IMR-90 (cell line): ENCODE results near the gene NFYC. TPM values are rescaled to one million over a fixed set of nuclear protein-coding genes. Genes with fewer than 3 reads are reported as not detected.

Experiments
- ATAC-seq: fragments of 200-7000 bp; cut with Tn5 transposase; 2 replicates; pipeline ENCODE4 v1.9.1; 2020; ENCODE audit warnings: low read depth, mild to moderate bottlenecking, moderate library complexity
- BruUV-seq: library from RNA; stranded (reverse); fragments of 400-500 nt; replicated peaks from 2 replicates; lab custom pipeline; 2021; lab: Mats Ljungman, UMichigan
- CTCF ChIA-PET: fragments of 300-600 bp; formaldehyde crosslinking; extraction: SDS; loops from one replicate; lab custom pipeline; 2021; ENCODE audit warnings: antibody characterized with exemption; lab: Yijun Ruan, JAX
- POLR2A ChIA-PET: fragments of 300-600 bp; sonication (Branson Sonifier 250); formaldehyde crosslinking; loops from one replicate; lab custom pipeline; 2022; ENCODE audit warnings: antibody characterized with exemption; ENCODE audit not compliant: unreplicated experiment; lab: Charles Lee
- DNase-seq: peaks from one replicate; pipeline ENCODE4 v3.0.0; 2013
- H2AFZ ChIP-seq: replicated peaks from 2 replicates; pipeline ENCODE3; 2013; ENCODE audit warnings: low read length, mild to moderate bottlenecking; ENCODE audit not compliant: poor library complexity
- H2AK5ac ChIP-seq: 2 replicates; pipeline ENCODE4 v1.6.1; 2013; ENCODE audit warnings: low read depth, low read length, inconsistent platforms
- H2AK9ac ChIP-seq: replicated peaks from 2 replicates; pipeline ENCODE3; 2013; ENCODE audit warnings: mild to moderate bottlenecking, low read depth, low read length, moderate library complexity; ENCODE audit not compliant: poor library complexity
- H2BK120ac ChIP-seq: 2 replicates; pipeline ENCODE4 v1.6.1; 2013; ENCODE audit warnings: low read depth, low read length, inconsistent platforms
- H2BK15ac ChIP-seq: 3 replicates; pipeline ENCODE4 v1.6.1; 2013; ENCODE audit warnings: low read depth, low read length, inconsistent platforms
- H2BK20ac ChIP-seq: 2 replicates; pipeline ENCODE4 v1.6.1; 2013; ENCODE audit warnings: low read depth, mild to moderate bottlenecking, inconsistent platforms, low read length, moderate library complexity
- H2BK5ac ChIP-seq: 2 replicates; pipeline ENCODE4 v1.6.1; 2013; ENCODE audit warnings: mild to moderate bottlenecking, low read depth, low read length, inconsistent platforms; ENCODE audit not compliant: poor library complexity, severe bottlenecking
- H3K14ac ChIP-seq: replicated peaks from 2 replicates; pipeline ENCODE4 v1.6.1; 2013; ENCODE audit warnings: low read depth, low read length, inconsistent platforms
- H3K18ac ChIP-seq: 2 replicates; pipeline ENCODE4 v1.6.1; 2013; ENCODE audit warnings: low read depth, low read length, control low read depth
- H3K23ac ChIP-seq: 2 replicates; pipeline ENCODE4 v1.6.1; 2013; ENCODE audit warnings: low read depth, low read length, inconsistent platforms
- H3K27ac ChIP-seq: 2 replicates; pipeline ENCODE4 v1.5.1; 2013; ENCODE audit warnings: mild to moderate bottlenecking, control low read depth, low read length; ENCODE audit not compliant: insufficient read depth
- H3K27me3 ChIP-seq: 2 replicates; pipeline ENCODE4 v1.6.1; 2013; ENCODE audit warnings: low read length; ENCODE audit not compliant: control insufficient read depth, insufficient read depth
- H3K36me3 ChIP-seq: 2 replicates; pipeline ENCODE4 v1.6.1; 2013; ENCODE audit warnings: low read length, mixed read lengths; ENCODE audit not compliant: control insufficient read depth, insufficient read depth
- H3K4ac ChIP-seq: 2 replicates; pipeline ENCODE4 v1.6.1; 2013; ENCODE audit warnings: low read depth, low read length, inconsistent platforms
- H3K4me1 ChIP-seq: 2 replicates; pipeline ENCODE4 v1.6.1; 2013; ENCODE audit warnings: low read length, mixed read lengths; ENCODE audit not compliant: control insufficient read depth, insufficient read depth
- H3K4me2 ChIP-seq: 2 replicates; pipeline ENCODE4 v1.6.1; 2013; ENCODE audit warnings: low read depth, mild to moderate bottlenecking, control low read depth, low read length, moderate library complexity
- H3K4me3 ChIP-seq: 2 replicates; pipeline ENCODE4 v1.5.1; 2013; ENCODE audit warnings: low read depth, mild to moderate bottlenecking, control low read depth, low read length, moderate library complexity; ENCODE audit not compliant: insufficient read depth
- H3K56ac ChIP-seq: 2 replicates; pipeline ENCODE4 v1.6.1; 2013; ENCODE audit warnings: low read length, inconsistent platforms; ENCODE audit not compliant: insufficient read depth; ENCODE audit errors: extremely low read depth
- H3K79me1 ChIP-seq, 2 experiments: 2 replicates each; pipeline ENCODE4 v1.6.1; 2013; ENCODE audit warnings: low read length in 2 of 2, inconsistent platforms in 1 of 2, low read depth in 1 of 2
- H3K9ac ChIP-seq: 2 replicates; pipeline ENCODE4 v1.6.1; 2013; ENCODE audit warnings: low read depth, low read length, control low read depth
- H3K9me1 ChIP-seq: 2 replicates; pipeline ENCODE4 v1.6.1; 2013; ENCODE audit warnings: low read length, inconsistent platforms; ENCODE audit not compliant: insufficient read depth
- H3K9me3 ChIP-seq: 2 replicates; pipeline ENCODE4 v1.6.1; 2013; ENCODE audit warnings: low read length; ENCODE audit not compliant: control insufficient read depth, insufficient read depth
- H4K20me1 ChIP-seq: 2 replicates; pipeline ENCODE4 v1.6.1; 2013; ENCODE audit warnings: low read length, inconsistent platforms; ENCODE audit not compliant: insufficient read depth
- H4K5ac ChIP-seq: 2 replicates; pipeline ENCODE4 v1.6.1; 2013; ENCODE audit warnings: mild to moderate bottlenecking, low read depth, low read length, control low read depth
- H4K8ac ChIP-seq, 2 experiments: 2 replicates each; pipeline ENCODE4 v1.6.1; 2013; ENCODE audit warnings: low read depth in 2 of 2, low read length in 2 of 2, control low read depth in 1 of 2, inconsistent platforms in 1 of 2
- H4K91ac ChIP-seq: 2 replicates; pipeline ENCODE4 v1.6.1; 2013; ENCODE audit warnings: low read depth, low read length, inconsistent platforms; ENCODE audit not compliant: insufficient read depth
- BHLHE40 ChIP-seq: fragments of 150-350 bp; IDR thresholded peaks from 2 replicates; pipeline ENCODE4 v1.6.1; 2016; ENCODE audit warnings: mild to moderate bottlenecking, low read depth, low read length
- CEBPB ChIP-seq: IDR thresholded peaks from 2 replicates; pipeline ENCODE4 v1.6.1; 2012; ENCODE audit warnings: low read depth, low read length, improper control_type of control experiment
- CHD1 ChIP-seq: IDR thresholded peaks from 2 replicates; pipeline ENCODE4 v1.6.1; 2012; ENCODE audit warnings: low read depth, low read length, improper control_type of control experiment
- CTCF ChIP-seq: conservative IDR thresholded peaks from 2 replicates; pipeline ENCODE4 v1.5.1; 2012; ENCODE audit warnings: mild to moderate bottlenecking, low read depth, low read length, improper control_type of control experiment
- FOS ChIP-seq: fragments of 150-350 bp; IDR thresholded peaks from 2 replicates; pipeline ENCODE4 v1.6.1; 2016; ENCODE audit warnings: low read depth, low read length
- MAFK ChIP-seq: IDR thresholded peaks from 2 replicates; pipeline ENCODE4 v1.6.1; 2012; ENCODE audit warnings: low read depth, low read length, improper control_type of control experiment
- MAZ ChIP-seq: IDR thresholded peaks from 2 replicates; pipeline ENCODE4 v1.6.1; 2012; ENCODE audit warnings: low read depth, mild to moderate bottlenecking, low read length, improper control_type of control experiment, moderate library complexity, borderline replicate concordance
- MXI1 ChIP-seq: IDR thresholded peaks from 2 replicates; pipeline ENCODE4 v1.6.1; 2012; ENCODE audit warnings: low read depth, mild to moderate bottlenecking, low read length, moderate library complexity, borderline replicate concordance
- NFE2L2 ChIP-seq: fragments of 150-350 bp; IDR thresholded peaks from 2 replicates; pipeline ENCODE4 v1.6.1; 2016; ENCODE audit warnings: low read depth, mild to moderate bottlenecking, low read length
- RAD21 ChIP-seq: IDR thresholded peaks from 2 replicates; pipeline ENCODE4 v1.6.1; 2012; ENCODE audit warnings: low read length, improper control_type of control experiment
- RCOR1 ChIP-seq: IDR thresholded peaks from 2 replicates; pipeline ENCODE4 v1.6.1; 2012; ENCODE audit warnings: mild to moderate bottlenecking, low read length, improper control_type of control experiment; ENCODE audit not compliant: insufficient replicate concordance
- RFX5 ChIP-seq: IDR thresholded peaks from 2 replicates; pipeline ENCODE4 v1.8.0; 2012; ENCODE audit warnings: low read depth, mild to moderate bottlenecking, low read length, moderate library complexity
- SMC3 ChIP-seq: fragments of 150-350 bp; IDR thresholded peaks from 2 replicates; pipeline ENCODE4 v1.6.1; 2016; ENCODE audit warnings: low read depth, mild to moderate bottlenecking, antibody characterized with exemption, low read length, moderate library complexity
- USF2 ChIP-seq: fragments of 150-350 bp; IDR thresholded peaks from 2 replicates; pipeline ENCODE4 v1.6.1; 2017; ENCODE audit warnings: mild to moderate bottlenecking, antibody characterized with exemption, low read length, low read depth
- WGBS, 2 experiments: methylation state at CpG; one replicate each; pipeline versions ENCODE4 v1.1.5 to v1.1.7; 2013; ENCODE audit warnings: missing lambda C conversion rate in 2 of 2; ENCODE audit not compliant: insufficient read length in 1 of 2; ENCODE audit errors: extremely low coverage in 2 of 2; 5-methylcytosine and 5-hydroxymethylcytosine counted together
- dilution Hi-C: fragments of 300-500 bp; cut with HindIII; formaldehyde crosslinking; loops from one replicate; pipeline ENCODE4 v1.14.3; 2018; ENCODE audit warnings: low sequenced_read_pairs; ENCODE audit not compliant: unreplicated experiment
- in situ Hi-C: fragments of 300-500 bp; cut with MboI; formaldehyde crosslinking; loops from 3 replicates; pipeline ENCODE4 v1.14.3; 2019; ENCODE audit warnings: low sequenced_read_pairs, inconsistent platforms, mixed read lengths
- intact Hi-C: fragments of 100-400 bp; cut with micrococcal nuclease; formaldehyde crosslinking; loops from 2 replicates; pipeline ENCODE4 v1.10.0; 2022
- polyA plus RNA-seq, 3 experiments: library from polyadenylated mRNA; depleted of rRNA; stranded (reverse); fragments of >200 nt; gene quantifications; 2 replicates each; pipeline ENCODE4 v1.2.3, GENCODE V29; 2012; ENCODE audit warnings: low replicate concordance in 1 of 3
- total RNA-seq: library from RNA; depleted of rRNA; stranded (reverse); fragments of >200 nt; gene quantifications from 2 replicates; pipeline ENCODE4 v1.2.3, GENCODE V29; 2012

NFYC gene
- total and polyA plus RNA-seq, 2 of the 4 experiments (the other 2 are of a cell fraction) = 45.2 to 62.2 TPM

- H3K14ac ChIP-seq = no peak overlapping the region
- no peak overlapping the region for H3K23ac ChIP-seq
- H3K79me1 ChIP-seq = no peaks in the 10 kb centered on the region
- H4K20me1 ChIP-seq = no peaks in the 10 kb centered on the region
- ATAC-seq (no peak), DNase-seq (no peak)
- CTCF ChIA-PET = no interaction called here
- no peak overlapping the region for H3K4me2 ChIP-seq
- intact Hi-C loops (no loop called here), dilution Hi-C loops (no loop called here), in situ Hi-C loops (no loop called here)
- H3K36me3 ChIP-seq = no peaks in the 10 kb centered on the region
- no peak overlapping the region for H2AK9ac ChIP-seq
- no peak overlapping the region for H4K8ac ChIP-seq
- H3K4me1 ChIP-seq = peaks cover 8% of the 10 kb centered on the region
- H3K56ac ChIP-seq = no peak overlapping the region
- no peak overlapping the region for H2AFZ ChIP-seq
- H2BK20ac ChIP-seq = no peak overlapping the region
- H2BK5ac ChIP-seq = no peak overlapping the region
- H2BK120ac ChIP-seq = no peak overlapping the region
- no peak overlapping the region for H2AK5ac ChIP-seq
- H2BK15ac ChIP-seq = no peak overlapping the region
- no peak overlapping the region for H3K18ac ChIP-seq
- no peaks in the 10 kb centered on the region for H3K9me1 ChIP-seq
- H3K4ac ChIP-seq = no peak overlapping the region
- no peak overlapping the region for H3K4me3 ChIP-seq
- BruUV-seq = no TSS peak
- peaks cover 31% of the 10 kb centered on the region for H3K27me3 ChIP-seq
- POLR2A ChIA-PET = interaction anchor here (0.6 kb wide), 1 partner anchor 33 kb away, joined by 4 read pairs; no protein-coding TSS in a partner anchor
- H4K91ac ChIP-seq = no peak overlapping the region
- no peak overlapping the region for H3K27ac ChIP-seq
- no peaks in the 10 kb centered on the region for H3K9me3 ChIP-seq
- no peak overlapping the region for H4K5ac ChIP-seq
- no peak overlapping the region for H3K9ac ChIP-seq
- WGBS, 2 experiments = no CpG with 5 or more reads among the region's 8 CpGs
- no peak for TF ChIP-seq MXI1
- TF ChIP-seq CTCF = no peak
- no peak for TF ChIP-seq RCOR1
- TF ChIP-seq RFX5 = no peak
- TF ChIP-seq RAD21 = no peak
- TF ChIP-seq CHD1 = no peak
- no peak for TF ChIP-seq MAZ
- no peak for TF ChIP-seq NFE2L2
- no peak for TF ChIP-seq SMC3
- TF ChIP-seq FOS = no peak
- TF ChIP-seq BHLHE40 = no peak
- TF ChIP-seq CEBPB = no peak
- no peak for TF ChIP-seq MAFK
- no peak for TF ChIP-seq USF2
Observed at GRCh38 chr1:40798366-40799281, 107.1 kb downstream of the NFYC start.
